ENCODE results near the gene RPS15. TPM values are rescaled to one million over a fixed set of nuclear protein-coding genes. Genes with fewer than 3 reads are reported as not detected.

RPS15 gene
- total RNA-seq, 1 donor from 2014 or later: 603 TPM

DNA sequence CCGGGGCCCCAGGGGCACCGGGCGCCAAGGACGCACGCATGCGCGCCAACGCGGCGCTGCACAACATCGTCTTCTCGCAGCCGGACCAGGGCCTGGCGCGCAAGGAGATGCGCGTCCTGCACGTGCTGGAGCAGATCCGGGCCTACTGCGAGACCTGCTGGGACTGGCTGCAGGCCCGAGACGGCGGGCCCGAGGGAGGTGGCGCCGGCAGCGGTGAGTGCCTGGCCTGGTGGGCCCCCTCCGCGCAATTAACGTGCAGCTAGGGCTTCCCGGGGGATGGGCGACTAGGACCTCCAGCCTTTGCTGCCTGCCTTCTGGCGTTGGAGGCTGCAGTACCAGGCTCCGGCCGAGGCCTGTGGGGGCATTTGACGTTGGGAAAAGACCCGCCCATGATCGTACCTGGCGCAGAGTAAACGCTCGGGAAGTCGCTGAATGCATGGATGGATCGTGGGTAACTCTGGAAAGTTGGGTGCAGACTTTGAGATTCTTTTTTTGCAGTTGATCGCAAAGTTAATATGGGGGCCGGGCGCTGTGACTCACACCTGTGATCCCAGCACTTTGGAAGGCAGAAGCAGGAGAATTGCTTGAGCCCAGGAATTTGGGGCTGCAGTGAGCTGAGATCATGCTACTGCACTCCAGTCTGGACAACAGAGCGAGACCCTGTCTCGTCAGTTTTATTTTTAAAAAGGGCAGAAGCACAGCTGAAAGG is 19.0 kb downstream of the RPS15 start:
- no peak for TF ChIP-seq CTCF (IDR thresholded peaks at IDR 0.05; ENCODE audit: partially characterized antibody, unreplicated experiment)
- H3K27me3 Mint-ChIP-seq (ENCODE audit: unreplicated experiment): peaks cover 8% of the 10 kb centered on the region
- H3K9me3 Mint-ChIP-seq (ENCODE audit: unreplicated experiment): peaks cover 11% of the 10 kb centered on the region
- H3K36me3 Mint-ChIP-seq (ENCODE audit: unreplicated experiment): no peaks in the 10 kb centered on the region
- H3K4me3 Mint-ChIP-seq (ENCODE audit: unreplicated experiment): no peak overlapping the region
- peaks cover 5% of the 10 kb centered on the region for H3K4me1 Mint-ChIP-seq (ENCODE audit: low read depth, unreplicated experiment)
- no peak for DNase-seq
- no peak overlapping the region for H3K27ac Mint-ChIP-seq (ENCODE audit: unreplicated experiment)

GRCh38 chr19:1457892-1458291 is 19.7 kb downstream of the RPS15 start:
- no peak for DNase-seq
- peaks cover 8% of the 10 kb centered on the region for H3K27me3 Mint-ChIP-seq (ENCODE audit: unreplicated experiment)
- H3K9me3 Mint-ChIP-seq (ENCODE audit: unreplicated experiment): peaks cover 10% of the 10 kb centered on the region
- peaks cover 5% of the 10 kb centered on the region for H3K4me1 Mint-ChIP-seq (ENCODE audit: low read depth, unreplicated experiment)
- H3K36me3 Mint-ChIP-seq (ENCODE audit: unreplicated experiment): no peaks in the 10 kb centered on the region
- no peak overlapping the region for H3K27ac Mint-ChIP-seq (ENCODE audit: unreplicated experiment)
- H3K4me3 Mint-ChIP-seq (ENCODE audit: unreplicated experiment): no peak overlapping the region
- TF ChIP-seq CTCF (IDR thresholded peaks at IDR 0.05; ENCODE audit: partially characterized antibody, unreplicated experiment): no peak

DNA sequence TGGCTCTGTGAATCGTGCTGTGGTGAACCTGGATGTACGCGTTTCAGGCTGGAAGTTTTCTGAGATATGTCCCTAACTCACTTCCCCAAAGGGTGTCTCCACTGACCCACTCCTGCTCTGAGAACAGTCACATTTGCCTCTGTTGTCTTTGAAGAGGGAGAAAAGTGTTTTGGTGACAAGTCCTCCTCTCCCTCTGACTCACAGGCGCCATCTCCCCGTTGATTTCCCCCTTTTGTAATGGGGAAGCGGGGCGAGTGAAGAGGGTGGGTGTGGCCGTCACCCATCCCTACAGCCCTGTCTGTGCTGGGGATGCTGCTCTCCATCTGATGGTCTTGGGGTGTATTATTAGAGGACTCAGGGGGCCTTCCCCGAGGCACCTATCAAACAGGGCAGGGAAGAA is 21.3 kb downstream of the RPS15 start:
- Mint-ChIP-seq H3K27me3 (ENCODE audit: unreplicated experiment) (peaks cover 10% of the 10 kb centered on the region), H3K4me3 (ENCODE audit: unreplicated experiment) (no peak overlapping the region), H3K9me3 (ENCODE audit: unreplicated experiment) (peaks cover 11% of the 10 kb centered on the region), H3K27ac (ENCODE audit: unreplicated experiment) (no peak overlapping the region), H3K4me1 (ENCODE audit: low read depth, unreplicated experiment) (peaks cover 5% of the 10 kb centered on the region), H3K36me3 (ENCODE audit: unreplicated experiment) (no peaks in the 10 kb centered on the region)
- no peak for TF ChIP-seq CTCF (IDR thresholded peaks at IDR 0.05; ENCODE audit: partially characterized antibody, unreplicated experiment)
- no peak for DNase-seq

DNA sequence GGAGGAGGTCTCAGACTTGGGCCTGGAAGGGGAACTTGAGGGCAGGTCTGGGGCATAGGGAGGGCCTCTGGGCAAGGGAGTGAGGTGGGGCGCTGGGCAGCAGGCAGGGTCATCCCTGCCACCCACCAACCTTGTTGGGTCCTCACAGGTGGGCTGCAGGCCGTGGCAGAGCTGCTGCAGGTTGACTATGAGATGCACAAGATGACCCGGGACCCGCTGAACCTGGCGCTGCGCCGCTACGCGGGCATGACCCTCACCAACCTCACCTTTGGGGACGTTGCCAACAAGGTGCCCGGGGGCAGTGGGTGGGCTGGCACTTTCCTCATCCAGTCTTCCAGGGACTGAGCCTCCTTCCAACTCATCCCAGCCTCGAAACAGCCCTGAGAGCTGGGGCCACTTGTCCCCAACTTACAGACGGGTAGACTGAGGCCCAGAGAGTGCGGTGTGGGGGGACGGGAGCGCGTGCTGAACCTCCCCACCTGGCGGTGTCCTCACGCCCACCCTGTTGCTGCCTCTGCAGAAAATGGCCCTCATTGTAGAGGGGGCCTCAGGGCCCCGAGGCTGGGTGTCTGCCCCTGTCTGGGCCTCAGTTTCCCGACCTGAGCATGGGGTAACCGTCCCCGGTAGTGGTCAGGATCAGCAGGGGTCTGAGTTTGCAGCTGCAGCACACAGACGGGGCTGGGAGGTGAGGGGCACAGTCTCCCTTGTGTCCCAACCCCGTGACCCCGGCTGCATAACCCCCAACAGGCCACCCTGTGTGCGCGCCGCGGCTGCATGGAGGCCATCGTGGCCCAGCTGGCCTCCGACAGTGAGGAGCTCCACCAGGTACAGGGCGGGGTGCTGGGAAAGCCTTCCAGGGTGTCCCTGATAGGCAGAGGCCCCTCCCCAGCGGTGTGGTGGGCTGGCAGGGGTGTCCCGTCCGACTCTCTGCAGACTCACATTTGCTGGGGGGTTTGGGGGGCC is 22.1 kb downstream of the RPS15 start:
- no peaks in the 10 kb centered on the region for H3K36me3 Mint-ChIP-seq (ENCODE audit: unreplicated experiment)
- TF ChIP-seq CTCF (IDR thresholded peaks at IDR 0.05; ENCODE audit: partially characterized antibody, unreplicated experiment): no peak
- H3K4me3 Mint-ChIP-seq (ENCODE audit: unreplicated experiment): no peak overlapping the region
- peaks cover 13% of the 10 kb centered on the region for H3K27me3 Mint-ChIP-seq (ENCODE audit: unreplicated experiment)
- H3K9me3 Mint-ChIP-seq (ENCODE audit: unreplicated experiment): peaks cover 11% of the 10 kb centered on the region
- DNase-seq: no peak
- H3K4me1 Mint-ChIP-seq (ENCODE audit: low read depth, unreplicated experiment): peaks cover 5% of the 10 kb centered on the region
- no peak overlapping the region for H3K27ac Mint-ChIP-seq (ENCODE audit: unreplicated experiment)

Data from glutamatergic neuron (in vitro differentiated cells).